ENCODE data around the gene HOXB2. TPM values are rescaled to one million over a fixed set of nuclear protein-coding genes. Genes with fewer than 3 reads are reported as not detected.
A peak's percentile ranks its signal among the peaks of the same experiment; 100 is the strongest.
"Not testable (repeated sequence)": the region's sequence is repeated elsewhere in the genome, so short reads cannot be mapped to it uniquely, and the experiment has no call there.

The HOXB2 gene
- polyA plus RNA-seq, 3 donors: 1.6 to 3.8 (median 3.3) TPM

DNA sequence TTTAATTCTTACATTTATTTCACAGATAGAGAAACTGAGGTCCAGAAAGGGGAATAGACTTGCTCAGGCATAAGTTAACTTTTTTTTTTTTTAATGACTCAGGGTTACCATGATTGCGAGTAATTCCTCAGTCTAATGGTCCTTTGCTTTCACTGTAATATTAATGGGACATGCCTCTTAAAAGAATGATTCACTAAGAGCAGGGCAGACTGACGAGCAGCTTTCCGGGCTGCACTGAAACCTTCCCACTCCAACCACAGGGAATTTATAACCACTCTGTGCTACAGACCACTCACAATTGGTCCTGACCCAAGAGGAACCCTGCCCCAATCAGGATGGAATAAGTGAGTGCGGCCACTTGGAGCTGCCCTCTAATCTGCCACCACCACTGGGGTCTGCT is 5.7 kb downstream of the HOXB2 start:
- Histone ChIP-seq H3K27me3 (ENCODE audit: control insufficient read depth in 2 of 2, insufficient read depth in 2 of 2, low read length in 2 of 2) (peaks cover 23 to 46% of the 10 kb centered on the region in 2 donors), H3K4me3 (replicated peaks in 1 of 3; ENCODE audit: low read depth in 2 of 3, low read length in 3 of 3) (no peak overlapping the region), H3K4me2 (replicated peaks; ENCODE audit: extremely low read depth, low read length, poor library complexity, severe bottlenecking) (no peak overlapping the region), H2AFZ (ENCODE audit: insufficient read depth, low read depth, low read length, poor library complexity, severe bottlenecking) (no peak overlapping the region), H3K9ac (ENCODE audit: insufficient read depth, low read length, poor library complexity, severe bottlenecking) (no peak overlapping the region), H3K27ac (ENCODE audit: low read depth in 1 of 2, low read length in 2 of 2) (no peak overlapping the region), H3K79me2 (ENCODE audit: insufficient read depth, low read length) (no peaks in the 10 kb centered on the region), H3K9me3 (replicated peaks in 1 of 2; ENCODE audit: control insufficient read depth in 1 of 2, insufficient read depth in 1 of 2, low read length in 2 of 2) (no peaks in the 10 kb centered on the region), H3K4me1 (ENCODE audit: control insufficient read depth in 1 of 2, insufficient read depth in 2 of 2, low read length in 2 of 2) (peaks cover 22 to 32% of the 10 kb centered on the region in 2 donors), H4K20me1 (ENCODE audit: insufficient read depth, low read length) (no peaks in the 10 kb centered on the region), H3K36me3 (replicated peaks in 1 of 2; ENCODE audit: control insufficient read depth in 1 of 2, insufficient read depth in 2 of 2, low read length in 2 of 2) (no peaks in the 10 kb centered on the region)
- peaks cover 5 to 12% of the 10 kb centered on the region in 2 donors for H3K36me3 Mint-ChIP-seq
- peaks cover 28% of the 10 kb centered on the region for H3K4me1 Mint-ChIP-seq
- peaks cover 0 to 25% (median 14%) of the 10 kb centered on the region in 7 donors for H3K9me3 Mint-ChIP-seq
- no peak for DNase-seq
- H3K27me3 Mint-ChIP-seq (ENCODE audit: low read depth in 3 of 3): peaks cover 42 to 59% (median 53%) of the 10 kb centered on the region in 3 donors
- WGBS (ENCODE audit: insufficient coverage): 90% methylated on average over 2 of the region's 4 CpGs
- H3K4me3 Mint-ChIP-seq: peak overlapping the region in 1 of 2 donors; percentile 49
- intact Hi-C loops (cut with micrococcal nuclease): no loop called here
- H3K27ac Mint-ChIP-seq: no peak overlapping the region
- no peak for TF ChIP-seq CTCF (IDR thresholded peaks at IDR 0.05)

DNA sequence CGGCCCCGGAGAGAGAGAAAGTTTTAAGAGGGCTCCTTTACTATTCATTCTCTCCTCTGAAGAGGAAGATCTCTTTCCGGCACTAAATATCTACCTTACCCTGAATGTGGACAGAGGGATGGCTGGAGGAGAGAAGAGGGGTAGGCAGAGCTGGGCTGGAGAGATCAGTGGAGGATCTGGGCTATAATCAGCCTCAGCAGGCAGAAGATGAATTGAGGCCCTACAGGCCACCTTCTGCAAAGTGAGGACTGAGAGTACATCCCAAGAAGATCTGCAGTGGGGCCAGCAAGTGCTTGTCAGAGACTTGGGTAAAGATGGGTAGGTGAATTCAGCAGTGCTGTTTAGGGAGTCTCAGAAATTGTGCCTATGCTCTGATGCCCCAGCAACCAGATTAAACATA is 7.6 kb downstream of the HOXB2 start:
- Histone ChIP-seq H2AFZ (ENCODE audit: insufficient read depth, low read depth, low read length, poor library complexity, severe bottlenecking) (no peak overlapping the region), H3K9me3 (replicated peaks in 1 of 2; ENCODE audit: control insufficient read depth in 1 of 2, insufficient read depth in 1 of 2, low read length in 2 of 2) (no peaks in the 10 kb centered on the region), H3K27ac (ENCODE audit: low read depth in 1 of 2, low read length in 2 of 2) (no peak overlapping the region), H3K4me3 (replicated peaks in 1 of 3; ENCODE audit: low read depth in 2 of 3, low read length in 3 of 3) (no peak overlapping the region), H3K4me2 (replicated peaks; ENCODE audit: extremely low read depth, low read length, poor library complexity, severe bottlenecking) (no peak overlapping the region), H3K36me3 (replicated peaks in 1 of 2; ENCODE audit: control insufficient read depth in 1 of 2, insufficient read depth in 2 of 2, low read length in 2 of 2) (no peaks in the 10 kb centered on the region), H3K9ac (ENCODE audit: insufficient read depth, low read length, poor library complexity, severe bottlenecking) (no peak overlapping the region), H3K27me3 (ENCODE audit: control insufficient read depth in 2 of 2, insufficient read depth in 2 of 2, low read length in 2 of 2) (peaks cover 20 to 35% of the 10 kb centered on the region in 2 donors), H4K20me1 (ENCODE audit: insufficient read depth, low read length) (no peaks in the 10 kb centered on the region), H3K79me2 (ENCODE audit: insufficient read depth, low read length) (no peaks in the 10 kb centered on the region), H3K4me1 (ENCODE audit: control insufficient read depth in 1 of 2, insufficient read depth in 2 of 2, low read length in 2 of 2) (peaks cover 13 to 15% of the 10 kb centered on the region in 2 donors)
- Mint-ChIP-seq H3K36me3 (peaks cover 5 to 9% of the 10 kb centered on the region in 2 donors), H3K27ac (no peak overlapping the region), H3K9me3 (peaks cover 0 to 19% (median 9%) of the 10 kb centered on the region in 7 donors), H3K4me1 (peaks cover 15% of the 10 kb centered on the region), H3K4me3 (no peak overlapping the region), H3K27me3 (ENCODE audit: low read depth in 3 of 3) (peaks cover 28 to 49% (median 47%) of the 10 kb centered on the region in 3 donors)
- no peak for DNase-seq
- WGBS (ENCODE audit: insufficient coverage): no CpG with 5 or more reads among the region's 3 CpGs
- no peak for TF ChIP-seq CTCF (IDR thresholded peaks at IDR 0.05)
- intact Hi-C loops (cut with micrococcal nuclease): no loop called here

- H3K9me3 ChIP-seq (replicated peaks in 1 of 2; ENCODE audit: control insufficient read depth in 1 of 2, insufficient read depth in 1 of 2, low read length in 2 of 2); H3K4me1 Mint-ChIP-seq; intact Hi-C loops (cut with micrococcal nuclease); H3K4me2 ChIP-seq (replicated peaks; ENCODE audit: extremely low read depth, low read length, poor library complexity, severe bottlenecking); DNase-seq; H3K4me1 ChIP-seq (ENCODE audit: control insufficient read depth in 1 of 2, insufficient read depth in 2 of 2, low read length in 2 of 2); H3K27ac ChIP-seq (ENCODE audit: low read depth in 1 of 2, low read length in 2 of 2); H3K79me2 ChIP-seq (ENCODE audit: insufficient read depth, low read length); H4K20me1 ChIP-seq (ENCODE audit: insufficient read depth, low read length); H3K36me3 ChIP-seq (replicated peaks in 1 of 2; ENCODE audit: control insufficient read depth in 1 of 2, insufficient read depth in 2 of 2, low read length in 2 of 2); H3K4me3 ChIP-seq (replicated peaks in 1 of 3; ENCODE audit: low read depth in 2 of 3, low read length in 3 of 3); H3K36me3 Mint-ChIP-seq; H3K4me3 Mint-ChIP-seq; H2AFZ ChIP-seq (ENCODE audit: insufficient read depth, low read depth, low read length, poor library complexity, severe bottlenecking); H3K27ac Mint-ChIP-seq; H3K9ac ChIP-seq (ENCODE audit: insufficient read depth, low read length, poor library complexity, severe bottlenecking); H3K9me3 Mint-ChIP-seq: not testable (repeated sequence)
- H3K27me3 Mint-ChIP-seq (ENCODE audit: low read depth in 3 of 3): peaks cover 21 to 40% (median 36%) of the 10 kb centered on the region in 3 donors
- 98% methylated on average over 5 of the region's 9 CpGs for WGBS (ENCODE audit: insufficient coverage)
- peaks cover 10 to 22% of the 10 kb centered on the region in 2 donors for H3K27me3 ChIP-seq (ENCODE audit: control insufficient read depth in 2 of 2, insufficient read depth in 2 of 2, low read length in 2 of 2)
Observed at GRCh38 chr17:48535793-48536559, 8.9 kb downstream of the HOXB2 start.

All from CD14-positive monocyte (primary cell).